Bronchial epithelial cell (primary cell): ENCODE results near the gene PPP1R1C. TPM values are rescaled to one million over a fixed set of nuclear protein-coding genes. Genes with fewer than 3 reads are reported as not detected.

ENCODE experiments used
- DNase-seq: peaks from one replicate; pipeline ENCODE4 v3.0.0-alpha.2; 2010; ENCODE audit warnings: low read depth
- FAIRE-seq: peaks from 2 replicates; lab custom pipeline; 2011; peaks lifted over from hg19 to GRCh38; lab: Jason Lieb, UNC
- H3K27me3 ChIP-seq: 2 replicates; pipeline ENCODE4 v1.5.1; 2011; ENCODE audit warnings: low read length; ENCODE audit not compliant: control insufficient read depth, insufficient read depth
- H3K36me3 ChIP-seq: 2 replicates; pipeline ENCODE4 v1.5.1; 2011; ENCODE audit warnings: low read length; ENCODE audit not compliant: control insufficient read depth, insufficient read depth
- H3K4me3 ChIP-seq: 2 replicates; pipeline ENCODE4 v1.5.1; 2011; ENCODE audit warnings: mild to moderate bottlenecking, low read depth, low read length, control low read depth
- CTCF ChIP-seq: IDR thresholded peaks from 2 replicates; pipeline ENCODE4 v1.5.1; 2011; ENCODE audit warnings: mild to moderate bottlenecking, moderate library complexity, low read length, control low read depth, inconsistent platforms; ENCODE audit not compliant: insufficient read depth, severe bottlenecking
- total RNA-seq: library from RNA; depleted of rRNA; stranded (reverse); fragments of >200 nt; gene quantifications from 2 replicates; pipeline ENCODE4 v1.2.1, GENCODE V29; 2014

Gene PPP1R1C
- total RNA-seq, 1 donor from 2014 or later: 2.1 TPM

DNA sequence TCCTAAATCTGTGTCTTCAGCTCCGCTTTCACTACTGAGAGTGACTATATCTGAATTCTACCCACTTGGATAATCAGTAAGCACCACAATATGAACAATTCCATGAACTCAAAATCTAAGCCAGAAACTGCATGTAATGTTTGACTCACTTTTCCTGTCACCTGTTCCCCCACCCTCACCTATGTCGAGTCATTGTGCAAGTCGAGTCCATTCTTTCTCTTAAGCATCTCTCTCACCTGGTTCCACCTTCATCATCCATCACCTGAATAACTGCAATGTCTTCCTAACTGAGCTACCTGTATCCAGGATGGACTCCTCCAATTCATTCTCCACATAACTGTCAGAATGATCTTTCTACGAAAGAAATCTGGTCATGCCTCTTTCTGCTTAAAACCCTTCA, 58.2 kb downstream of the PPP1R1C start:
- no peak overlapping the region for H3K4me3 ChIP-seq
- H3K36me3 ChIP-seq: no peaks in the 10 kb centered on the region
- no peaks in the 10 kb centered on the region for H3K27me3 ChIP-seq
- no peak for FAIRE-seq
- peak; percentile 57 for DNase-seq
- TF ChIP-seq CTCF: no peak

DNA sequence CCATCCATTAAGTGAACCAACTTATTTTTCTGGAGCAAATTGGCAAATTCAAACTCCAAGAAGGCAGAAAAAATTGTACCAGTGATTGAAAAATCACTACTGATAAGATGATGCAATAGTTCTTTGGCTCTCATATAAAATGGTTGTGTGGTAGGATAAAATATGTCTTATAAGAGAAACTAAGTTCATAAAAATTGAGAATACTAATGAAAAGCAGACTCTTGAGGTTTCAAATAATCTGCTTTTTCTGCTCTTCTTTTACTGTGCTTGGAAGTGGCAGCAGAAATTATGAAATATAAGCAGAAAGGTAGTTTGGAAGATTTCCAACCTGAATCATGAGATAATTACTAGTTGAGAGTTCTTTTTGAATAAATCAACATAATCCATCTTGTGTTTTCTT, 61.9 kb downstream of the PPP1R1C start:
- Histone ChIP-seq H3K27me3 (no peaks in the 10 kb centered on the region), H3K36me3 (no peaks in the 10 kb centered on the region), H3K4me3 (no peak overlapping the region)
- FAIRE-seq: no peak
- TF ChIP-seq CTCF: no peak
- no peak for DNase-seq

- no peaks in the 10 kb centered on the region for H3K27me3 ChIP-seq
- FAIRE-seq (no peak), DNase-seq (no peak)
- H3K36me3 ChIP-seq: no peaks in the 10 kb centered on the region
- H3K4me3 ChIP-seq: no peak overlapping the region
- TF ChIP-seq CTCF: no peak
These were observed 62.4 kb downstream of the PPP1R1C start for GRCh38 chr2:182048088-182048487.

DNA sequence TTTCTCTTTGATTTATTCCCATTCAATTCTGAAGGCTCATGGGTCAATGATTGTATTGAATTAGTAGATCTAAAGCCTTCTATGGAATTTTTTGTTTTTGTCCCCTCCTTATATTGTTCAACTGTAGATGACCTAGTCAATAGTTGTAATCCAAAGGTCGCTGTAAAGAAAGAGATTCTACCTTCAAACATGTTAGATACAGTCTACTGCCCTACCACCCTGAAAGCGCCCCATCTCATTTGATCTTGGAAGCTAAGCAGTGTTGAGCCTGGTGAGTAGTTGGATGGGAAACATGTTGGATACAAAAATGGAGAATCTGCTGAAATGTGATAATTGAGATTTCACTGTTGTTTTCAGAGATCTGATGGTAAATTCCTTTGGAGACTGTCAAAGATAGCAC, 63.0 kb downstream of the PPP1R1C start:
- no peaks in the 10 kb centered on the region for H3K36me3 ChIP-seq
- H3K27me3 ChIP-seq: no peaks in the 10 kb centered on the region
- no peak for DNase-seq
- TF ChIP-seq CTCF: no peak
- no peak overlapping the region for H3K4me3 ChIP-seq
- no peak for FAIRE-seq

DNA sequence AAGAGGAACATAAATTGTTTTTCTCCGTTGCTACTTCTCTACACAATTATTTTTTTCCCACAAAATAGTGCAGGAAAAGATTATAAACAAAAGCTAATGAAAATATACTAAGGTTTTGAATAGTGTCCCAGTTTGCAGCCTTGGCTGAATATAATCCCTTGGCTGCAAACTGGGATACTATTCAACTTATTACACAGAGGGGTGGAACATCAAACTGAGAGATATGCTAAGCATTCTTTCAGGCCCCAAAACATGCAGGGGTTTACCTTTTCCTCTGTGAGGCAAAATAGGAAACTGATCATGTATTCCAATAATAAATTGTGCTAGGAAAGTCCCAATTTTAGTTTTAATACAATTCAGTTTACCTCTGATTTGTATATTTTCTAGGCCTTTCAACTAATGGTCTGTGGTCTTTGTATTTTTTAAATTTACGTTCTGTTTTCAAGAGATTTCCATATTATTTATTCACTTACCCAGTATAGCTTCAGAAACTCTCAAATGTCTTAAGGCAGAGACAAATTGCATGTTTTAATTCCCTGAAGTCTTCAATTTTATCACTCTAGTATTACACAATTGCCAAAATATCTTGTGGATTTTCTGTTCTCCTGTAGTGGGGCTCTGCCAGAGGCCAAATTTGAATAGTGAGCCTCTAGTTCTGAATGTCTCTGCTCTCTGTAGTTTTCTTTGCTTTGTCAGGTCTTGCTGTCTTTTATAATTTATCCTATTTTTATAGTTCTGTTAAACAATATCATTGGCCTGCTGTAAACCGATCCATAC, 63.9 kb downstream of the PPP1R1C start:
- FAIRE-seq (no peak), DNase-seq (no peak)
- H3K4me3 ChIP-seq: no peak overlapping the region
- no peaks in the 10 kb centered on the region for H3K27me3 ChIP-seq
- TF ChIP-seq CTCF: no peak
- H3K36me3 ChIP-seq: no peaks in the 10 kb centered on the region
